ENCODE measurements around the gene POLR3E. TPM values are rescaled to one million over a fixed set of nuclear protein-coding genes. Genes with fewer than 3 reads are reported as not detected.

Gene POLR3E
- total RNA-seq (ENCODE audit: insufficient read depth, low replicate concordance): 58.3 TPM

- peak; percentile 99 for DNase-seq (ENCODE audit: low spot score)
Observed at GRCh38 chr16:22297114-22297870, at the start of gene POLR3E. TSS of gene POLR3E (plus strand) at chr16:22297409. CDS start at chr16:22302969, 5,560 bp downstream.

GRCh38 chr16:22250522-22250921 is 46.7 kb upstream of the POLR3E start:
- no peak for DNase-seq (ENCODE audit: low spot score)

DNA sequence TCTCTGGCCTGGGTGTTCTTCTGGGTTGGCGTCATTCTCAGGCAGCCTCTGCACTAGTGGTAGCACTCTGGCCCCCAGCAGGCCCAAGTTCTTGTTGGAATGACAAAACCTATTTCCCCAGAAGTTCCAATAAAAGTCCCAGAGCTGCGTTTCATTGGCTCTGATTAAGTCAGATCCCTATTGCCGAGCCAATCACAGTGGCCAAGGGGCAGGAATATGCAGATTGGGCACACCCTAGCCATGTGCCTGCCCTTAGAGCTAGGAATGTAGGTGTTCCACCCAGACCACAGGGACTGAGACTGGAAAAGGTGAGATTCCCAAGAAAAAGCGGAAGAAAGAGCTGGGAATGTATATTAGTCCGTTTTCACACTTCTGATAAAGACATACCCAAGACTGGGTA is 44.9 kb upstream of the POLR3E start:
- DNase-seq (ENCODE audit: low spot score): no peak

DNA sequence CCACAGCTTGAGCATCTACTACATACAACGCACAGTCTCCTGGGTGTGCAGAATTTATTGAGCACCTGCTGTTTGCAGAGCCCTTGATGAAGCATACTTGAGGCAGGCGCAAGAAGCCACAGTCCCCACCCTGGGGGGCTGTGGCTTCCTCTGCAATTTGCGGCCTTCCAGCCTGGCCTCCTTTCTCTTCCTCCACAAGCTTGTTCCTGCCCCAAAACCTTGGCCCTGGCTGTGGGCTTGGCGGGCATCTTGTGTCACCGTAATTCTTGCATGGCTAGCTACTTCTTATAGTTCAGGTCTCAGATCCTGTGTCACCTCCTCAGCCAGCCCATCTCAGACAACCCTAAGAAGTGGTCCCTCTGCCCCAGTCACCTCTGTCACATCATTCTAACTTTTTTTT is 43.9 kb upstream of the POLR3E start:
- no peak for DNase-seq (ENCODE audit: low spot score)

GRCh38 chr16:22255335-22255734 is 41.9 kb upstream of the POLR3E start:
- no peak for DNase-seq (ENCODE audit: low spot score)

- no peak for DNase-seq (ENCODE audit: low spot score)
Observed at GRCh38 chr16:22257440-22257839, 39.8 kb upstream of the POLR3E start.

- no peak for DNase-seq (ENCODE audit: low spot score)
Observed at GRCh38 chr16:22260490-22260889, 36.7 kb upstream of the POLR3E start.

- DNase-seq (ENCODE audit: low spot score): no peak
Observed at GRCh38 chr16:22262460-22262859, 34.7 kb upstream of the POLR3E start.

GRCh38 chr16:22264786-22265185 is 32.4 kb upstream of the POLR3E start:
- DNase-seq (ENCODE audit: low spot score): peak; percentile 88

- no peak for DNase-seq (ENCODE audit: low spot score)
Observed at GRCh38 chr16:22265351-22265750, 31.9 kb upstream of the POLR3E start.

GRCh38 chr16:22266546-22266945 is 30.7 kb upstream of the POLR3E start:
- DNase-seq (ENCODE audit: low spot score): no peak

GRCh38 chr16:22267764-22268163 is 29.4 kb upstream of the POLR3E start:
- no peak for DNase-seq (ENCODE audit: low spot score)

DNA sequence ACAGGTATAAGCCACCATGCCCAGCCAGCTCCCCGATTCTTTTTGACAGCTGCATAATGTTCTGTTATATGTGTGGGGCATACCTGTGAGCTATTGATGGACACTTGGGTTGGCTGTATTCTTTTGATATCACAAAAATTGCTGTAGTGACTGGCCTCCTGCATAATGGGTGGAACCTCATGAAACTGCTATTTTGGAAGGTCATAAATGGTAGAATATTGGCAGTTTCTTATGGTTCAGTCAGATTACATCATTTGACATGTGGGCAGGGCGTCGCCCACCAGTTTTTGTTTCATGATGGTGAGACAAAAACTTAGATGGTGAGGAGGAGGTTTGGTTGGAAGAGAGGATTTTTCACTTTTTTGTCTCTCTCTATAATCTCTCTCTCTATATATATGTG is 26.7 kb upstream of the POLR3E start:
- no peak for DNase-seq (ENCODE audit: low spot score)

- peak; percentile 88 for DNase-seq (ENCODE audit: low spot score)
Observed at GRCh38 chr16:22272870-22273650, 24.1 kb upstream of the POLR3E start.

- DNase-seq (ENCODE audit: low spot score): no peak
Observed at GRCh38 chr16:22274916-22275315, 22.3 kb upstream of the POLR3E start.

DNA sequence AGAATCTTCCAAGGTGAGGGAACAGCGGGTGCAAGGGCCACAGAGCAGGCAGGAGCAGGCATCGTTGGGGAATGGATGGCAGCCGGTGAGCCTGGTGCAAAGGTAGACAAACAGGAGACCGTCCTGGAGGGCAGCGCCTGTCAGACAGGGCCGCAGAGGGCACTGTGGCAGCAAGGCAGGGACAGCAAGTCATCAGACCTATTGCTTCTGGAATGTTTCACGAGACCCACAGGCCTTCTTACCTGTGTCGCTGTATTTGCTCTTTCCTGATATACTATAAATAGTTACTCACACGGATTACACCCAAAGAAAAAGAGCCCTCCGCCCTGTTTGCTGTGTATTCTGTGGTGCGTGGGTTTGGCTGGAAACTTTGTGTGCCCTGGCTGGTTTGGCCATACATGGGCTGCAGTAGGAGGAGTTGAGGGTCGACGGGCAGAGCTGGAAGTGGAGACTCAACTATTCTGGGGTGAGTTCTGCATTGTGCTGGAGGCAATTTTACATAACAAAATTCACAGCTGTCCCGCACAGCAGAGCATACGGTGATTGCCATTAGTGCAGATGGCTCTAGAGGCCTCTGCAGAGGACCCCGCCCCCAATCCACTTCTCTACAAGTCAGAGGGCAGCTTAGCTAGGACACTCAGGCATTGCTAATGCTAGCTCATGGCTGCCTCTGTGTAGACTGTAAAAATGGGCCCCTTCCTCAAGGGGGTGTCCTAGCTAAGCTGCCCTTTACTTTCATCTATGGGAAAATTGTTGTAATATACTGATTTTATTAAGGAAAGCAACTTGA is 18.6 kb upstream of the POLR3E start:
- DNase-seq (ENCODE audit: low spot score): no peak

DNA sequence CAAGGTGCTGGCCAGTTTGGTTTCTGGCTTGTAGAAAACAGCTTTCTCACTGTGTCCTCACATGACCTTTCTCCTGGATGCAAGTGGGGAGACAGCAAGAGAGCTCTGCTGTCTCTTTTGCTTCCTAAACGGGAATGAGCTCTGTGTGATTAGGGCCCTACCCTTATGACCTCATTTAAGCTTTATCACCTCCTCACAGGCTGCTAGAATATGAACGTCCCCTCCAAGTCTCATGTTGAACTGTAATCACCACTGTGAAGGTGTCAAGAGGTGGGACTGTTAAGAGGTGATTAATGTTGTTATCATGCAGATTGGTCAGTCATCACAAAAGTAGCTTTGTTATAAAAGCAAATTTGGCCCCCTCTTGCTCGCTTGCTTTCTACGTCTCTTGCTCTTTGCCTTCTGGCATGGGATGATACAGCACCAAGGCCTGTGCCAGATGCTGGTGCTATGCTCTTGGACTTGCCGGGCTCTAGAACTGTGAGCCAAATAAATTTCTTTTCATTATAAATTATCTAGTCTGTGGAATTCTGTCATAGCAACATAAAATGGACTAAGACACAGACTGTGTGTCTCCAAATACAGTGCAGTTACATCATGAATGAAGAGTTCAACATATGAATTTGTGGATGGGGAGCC is 14.8 kb upstream of the POLR3E start:
- DNase-seq (ENCODE audit: low spot score): no peak

GRCh38 chr16:22284637-22285036 is 12.6 kb upstream of the POLR3E start:
- DNase-seq (ENCODE audit: low spot score): no peak

GRCh38 chr16:22285080-22285479 is 12.1 kb upstream of the POLR3E start:
- no peak for DNase-seq (ENCODE audit: low spot score)

- no peak for DNase-seq (ENCODE audit: low spot score)
Observed at GRCh38 chr16:22291020-22291419, 6.2 kb upstream of the POLR3E start.

DNA sequence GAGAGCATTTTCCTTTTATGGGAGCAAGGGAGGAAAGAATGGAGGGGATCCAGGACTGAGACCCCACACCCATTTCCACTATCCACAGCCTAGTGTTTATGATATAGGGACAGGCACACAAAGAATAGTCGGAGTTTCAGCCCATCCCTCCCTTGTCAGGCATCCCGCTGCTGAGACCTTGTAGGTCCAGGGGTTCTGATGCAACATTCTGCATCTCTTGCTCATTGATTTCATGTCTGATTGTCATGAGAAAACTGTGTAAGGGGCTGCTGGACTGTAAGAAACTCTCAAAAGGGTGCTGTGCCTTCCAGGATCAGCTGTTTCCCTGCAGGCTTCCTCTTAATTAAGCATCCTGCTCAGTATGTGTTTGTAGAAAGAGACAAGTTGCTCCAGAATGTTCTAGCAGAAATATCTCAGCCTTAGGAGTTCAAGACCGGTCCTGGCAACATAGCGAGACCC is 5.3 kb upstream of the POLR3E start:
- DNase-seq (ENCODE audit: low spot score): no peak

GRCh38 chr16:22292320-22292719 is 4.9 kb upstream of the POLR3E start:
- no peak for DNase-seq (ENCODE audit: low spot score)

Measured in umbilical cord (tissue), 2 donors.